Stimulated activated CD8-positive, alpha-beta memory T cell treated with anti-CD3 and anti-CD28 coated beads, Interleukin-15, amount 100 ng/mL, for 24 hours (primary cell): Measurements from ENCODE around the gene DOCK10.

Experiments used
- DNase-seq: peaks from one replicate; pipeline ENCODE4 v3.0.0-alpha.2; 2020; ENCODE audit warnings: low read depth

The DOCK10 gene

DNA sequence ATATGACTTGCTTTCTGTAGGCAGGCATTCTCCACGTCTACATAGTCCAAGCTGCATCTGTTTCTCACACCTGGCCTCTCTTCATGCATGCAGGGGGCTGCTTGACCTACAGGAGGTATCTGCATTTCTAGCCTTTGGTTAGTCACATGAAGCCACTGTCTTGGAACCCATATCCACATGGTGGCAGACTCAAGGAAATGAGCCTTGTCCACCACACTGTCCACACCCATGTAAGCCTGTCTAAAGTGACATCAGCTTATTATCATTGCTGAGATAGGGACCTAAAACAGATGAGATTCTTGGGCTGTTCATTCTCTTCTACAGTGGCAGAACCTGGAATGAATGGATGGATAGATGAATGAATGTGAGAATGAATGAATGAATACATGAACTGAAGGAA, 160.4 kb downstream of the DOCK10 start:
- DNase-seq = no peak

- DNase-seq = no peak
Measured at GRCh38 chr2:224876522-224876921, 165.7 kb downstream of the DOCK10 start.

DNA sequence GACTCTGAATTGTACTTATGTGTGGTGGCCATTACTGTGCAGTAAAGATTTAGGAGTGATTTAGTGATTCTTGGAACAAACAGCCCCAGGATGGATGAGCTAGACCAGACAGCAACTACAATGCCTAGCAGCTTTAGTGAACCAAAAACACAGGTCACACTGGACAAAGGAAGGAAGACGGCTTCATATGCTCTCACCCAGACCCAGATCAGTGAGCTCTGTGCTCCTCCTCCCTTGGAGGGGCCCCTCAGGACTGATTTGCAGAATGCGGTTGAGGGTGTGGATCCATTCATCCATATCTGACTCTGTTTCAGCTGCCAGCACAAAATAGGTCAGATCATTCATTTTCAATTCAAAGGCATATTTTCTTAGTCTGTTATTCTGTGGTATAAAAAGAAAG, 166.4 kb downstream of the DOCK10 start:
- no peak for DNase-seq

DNA sequence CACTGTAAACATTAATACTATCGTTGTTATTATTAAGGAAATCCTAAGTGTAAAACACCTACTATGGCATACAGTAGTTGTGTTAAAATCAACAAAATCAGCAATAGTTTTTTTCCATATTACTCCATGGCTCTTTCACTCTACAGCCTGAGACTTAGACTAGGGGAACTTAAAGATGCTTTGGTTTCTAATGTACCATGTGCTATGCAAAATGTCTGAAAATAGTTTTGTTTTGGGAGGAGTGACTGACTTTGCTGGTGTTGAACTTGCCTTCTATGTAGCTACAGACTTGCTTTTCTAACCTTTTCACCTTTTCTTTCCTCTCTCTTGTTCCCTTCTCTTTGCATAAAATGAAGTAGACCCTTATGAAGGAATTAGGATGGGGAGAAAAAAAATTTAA, 167.1 kb downstream of the DOCK10 start:
- no peak for DNase-seq

DNA sequence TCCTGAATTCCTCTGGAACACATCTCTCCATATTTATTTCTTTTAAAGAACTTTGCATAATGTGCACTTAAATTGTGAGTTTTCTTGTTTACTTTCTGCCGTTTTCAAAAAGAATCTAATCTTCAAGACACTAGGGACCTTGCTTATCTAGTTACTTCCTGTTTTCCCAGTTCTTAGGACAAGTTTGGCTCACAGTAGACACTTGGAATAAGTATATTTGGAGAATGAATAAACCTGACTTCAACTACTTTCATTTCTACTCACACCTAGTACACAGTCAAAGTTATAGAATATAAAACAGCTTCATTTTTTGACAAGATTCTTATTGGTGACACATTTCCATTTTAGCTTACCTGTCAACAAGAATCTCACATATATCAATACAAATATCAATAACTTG, 170.5 kb downstream of the DOCK10 start:
- no peak for DNase-seq

DNA sequence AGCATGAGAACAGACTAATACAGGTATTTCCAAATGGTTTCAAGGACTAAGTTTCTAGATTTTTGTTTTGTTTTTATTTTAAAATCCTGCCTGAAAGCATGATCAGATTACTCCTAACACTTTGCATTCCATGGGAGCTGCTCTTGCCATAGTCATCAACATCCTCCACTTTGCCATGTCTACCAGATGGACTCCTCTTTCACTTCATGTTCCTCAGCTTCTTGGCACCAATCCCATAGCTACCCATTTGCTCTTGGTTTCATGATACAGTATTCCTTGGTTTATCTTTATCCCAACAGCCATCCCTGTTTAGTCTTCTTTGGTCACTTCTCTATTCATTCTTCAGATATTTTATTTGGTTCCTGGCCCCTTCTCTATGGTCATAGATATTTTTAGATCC, 171.9 kb downstream of the DOCK10 start:
- DNase-seq = no peak

- DNase-seq = no peak
Measured at GRCh38 chr2:224869601-224870233, 172.6 kb downstream of the DOCK10 start.

GRCh38 chr2:224865016-224865415, 177.3 kb downstream of the DOCK10 start:
- no peak for DNase-seq

- DNase-seq = no peak
Measured at GRCh38 chr2:224861266-224861665, 181.0 kb downstream of the DOCK10 start.

GRCh38 chr2:224860786-224861185, 181.5 kb downstream of the DOCK10 start:
- no peak for DNase-seq

DNA sequence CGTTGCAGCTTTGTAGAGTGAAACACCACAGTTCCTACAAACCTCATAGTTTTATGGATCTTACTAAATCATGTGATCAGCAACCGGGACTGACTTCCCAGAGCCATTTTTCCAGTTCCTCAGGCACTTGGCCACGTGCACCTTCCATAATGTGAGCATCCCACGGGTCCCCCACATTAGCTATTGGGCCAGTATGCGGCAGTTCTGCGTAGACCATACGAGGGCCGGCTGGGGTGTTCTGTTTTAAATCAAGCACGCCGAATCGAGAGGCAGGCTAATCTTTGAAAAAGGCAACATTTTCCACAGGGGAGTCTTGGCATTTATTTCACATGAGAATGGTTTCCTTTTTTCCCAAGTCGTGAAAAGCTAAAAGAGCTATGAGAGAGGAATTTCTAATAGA, 190.5 kb downstream of the DOCK10 start:
- no peak for DNase-seq

DNA sequence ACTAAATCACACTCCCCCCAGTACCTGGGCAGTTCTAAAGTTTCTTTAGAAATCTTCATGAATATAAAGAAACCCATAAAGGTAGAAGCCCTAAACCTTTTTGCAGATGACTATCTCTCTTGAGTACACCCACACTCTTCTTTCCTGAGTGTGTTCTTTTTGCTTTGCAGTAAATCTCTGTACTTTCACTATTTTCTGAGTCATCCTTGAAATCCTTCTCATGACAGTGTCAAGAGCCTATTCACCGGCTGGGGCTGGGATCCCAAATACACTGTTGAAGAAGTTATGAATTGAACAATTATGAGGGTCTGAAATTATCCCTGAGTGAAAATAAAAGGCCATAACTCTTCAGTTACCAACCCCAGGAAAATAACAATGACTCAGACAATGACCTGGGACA, 192.2 kb downstream of the DOCK10 start:
- DNase-seq = no peak

DNA sequence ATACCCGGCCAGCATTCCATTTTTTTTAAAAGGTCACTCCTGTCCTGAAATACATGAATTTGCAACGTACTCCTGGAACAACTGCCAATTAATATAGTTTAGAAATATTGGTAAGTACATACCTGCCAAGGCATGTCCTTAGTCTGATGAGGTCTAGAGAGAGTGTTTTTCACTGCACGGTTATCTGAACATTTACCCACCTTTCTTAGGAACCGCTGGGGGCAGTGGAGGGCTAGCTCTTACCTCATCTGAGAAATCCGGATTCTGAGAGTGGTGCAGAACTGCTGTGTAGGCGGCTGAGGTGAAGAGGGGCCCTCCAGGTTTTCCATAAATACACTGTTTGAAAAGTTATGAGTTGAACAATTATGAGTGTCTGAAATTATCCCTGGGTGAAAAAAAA, 193.0 kb downstream of the DOCK10 start:
- DNase-seq = no peak

- DNase-seq = no peak
Measured at GRCh38 chr2:224847961-224848850, 194.1 kb downstream of the DOCK10 start.

DNA sequence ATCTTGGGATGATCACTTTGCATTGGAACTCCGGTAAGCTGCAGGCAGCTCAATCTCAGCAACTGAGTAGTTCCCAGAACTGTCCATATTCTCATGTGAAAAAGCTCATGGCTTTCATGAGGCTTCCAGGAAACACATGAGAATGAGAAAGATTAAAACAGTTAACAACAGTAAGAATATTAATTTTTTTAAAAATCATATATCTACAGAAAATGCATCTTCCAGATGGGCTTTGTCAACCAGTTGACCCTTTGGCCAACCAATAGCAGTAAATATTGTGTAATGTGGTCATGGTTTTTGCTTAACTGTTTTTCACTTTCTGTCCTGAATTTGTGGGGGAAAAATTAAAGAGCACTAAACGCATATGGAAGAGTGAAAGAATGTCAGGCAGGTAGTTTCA, 194.9 kb downstream of the DOCK10 start:
- DNase-seq = no peak

GRCh38 chr2:224846686-224847085, 195.6 kb downstream of the DOCK10 start:
- no peak for DNase-seq

DNA sequence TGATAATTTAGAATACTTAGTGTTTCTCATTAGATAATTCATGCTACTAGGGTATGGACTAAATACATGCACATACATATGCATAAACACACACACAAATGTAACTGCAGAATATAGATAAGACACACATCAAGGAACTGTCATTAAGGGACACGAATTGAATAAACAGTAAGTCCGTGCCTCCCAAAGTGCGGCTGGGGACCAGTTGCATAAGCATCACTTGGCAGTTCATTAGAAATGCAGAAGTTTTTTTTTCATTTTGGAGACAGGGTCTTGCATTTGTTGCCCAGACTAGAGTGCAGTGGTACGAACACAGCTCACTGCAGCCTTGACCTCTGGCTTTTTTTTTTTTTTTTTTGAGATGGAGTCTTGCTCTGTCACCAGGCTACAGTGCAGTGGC, 196.1 kb downstream of the DOCK10 start:
- DNase-seq = no peak

GRCh38 chr2:224843141-224843540, 199.1 kb downstream of the DOCK10 start:
- DNase-seq = no peak

- no peak for DNase-seq
Measured at GRCh38 chr2:224841910-224842309, 200.4 kb downstream of the DOCK10 start.

DNA sequence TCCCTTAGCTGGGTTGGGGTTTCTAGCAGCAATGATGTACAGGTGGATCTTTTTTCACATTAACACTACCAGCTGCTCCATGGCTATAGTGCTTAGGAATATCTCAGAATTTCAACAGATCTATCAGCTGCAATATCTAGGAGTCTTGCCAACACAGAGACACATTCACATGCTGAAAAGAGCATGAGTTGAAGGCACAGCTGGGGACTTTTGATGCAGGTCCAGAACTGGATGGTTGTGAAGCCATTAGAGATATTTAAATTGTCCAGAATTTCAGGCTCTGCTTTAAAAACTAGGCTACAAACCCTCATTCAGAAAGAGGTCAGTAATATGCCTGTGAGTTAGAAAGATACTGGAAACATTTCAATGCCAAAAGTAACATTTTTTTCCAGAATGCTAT, 203.9 kb downstream of the DOCK10 start:
- DNase-seq = no peak

DNA sequence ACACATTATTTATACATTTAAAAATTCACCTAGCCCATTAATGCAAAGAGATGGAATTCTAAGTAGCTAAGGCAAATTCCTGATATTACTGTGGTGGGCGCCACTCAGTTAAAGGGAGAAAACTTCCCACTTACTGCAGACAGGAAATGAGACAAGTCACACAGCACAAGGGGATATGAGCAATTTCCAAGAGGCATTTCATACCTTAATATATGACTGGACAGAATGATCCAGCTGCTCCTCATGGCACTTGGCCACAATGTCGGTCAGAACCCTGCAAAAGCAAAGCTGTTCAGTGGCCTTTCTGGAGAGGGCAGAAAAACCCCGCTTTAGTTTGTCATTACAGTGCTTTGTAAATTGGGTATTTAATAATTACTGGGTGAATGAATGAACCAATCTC, 204.7 kb downstream of the DOCK10 start:
- DNase-seq = no peak

- no peak for DNase-seq
Measured at GRCh38 chr2:224837066-224837465, 205.2 kb downstream of the DOCK10 start.

GRCh38 chr2:224836263-224836662, 206.0 kb downstream of the DOCK10 start:
- DNase-seq = no peak

- no peak for DNase-seq
Measured at GRCh38 chr2:224835405-224835804, 206.9 kb downstream of the DOCK10 start.
